Activated CD4-positive, CD25-positive, alpha-beta regulatory T cell treated with anti-CD3 and anti-CD28 coated beads, Interleukin-2, amount 50 U/mL, for 24 hours (primary cell): ENCODE results near the gene ATXN2L.
"Not testable (repeated sequence)": the region's sequence is repeated elsewhere in the genome, so short reads cannot be mapped to it uniquely, and the experiment has no call there.

Experiments used
- ATAC-seq, 2 donors: fragments of 150-1000 bp; cut with Tn5 transposase; one replicate each; pipeline ENCODE4 v1.10.0; 2021; ENCODE audit warnings: mild to moderate bottlenecking in 1 of 2, moderate library complexity in 1 of 2

Gene ATXN2L

DNA sequence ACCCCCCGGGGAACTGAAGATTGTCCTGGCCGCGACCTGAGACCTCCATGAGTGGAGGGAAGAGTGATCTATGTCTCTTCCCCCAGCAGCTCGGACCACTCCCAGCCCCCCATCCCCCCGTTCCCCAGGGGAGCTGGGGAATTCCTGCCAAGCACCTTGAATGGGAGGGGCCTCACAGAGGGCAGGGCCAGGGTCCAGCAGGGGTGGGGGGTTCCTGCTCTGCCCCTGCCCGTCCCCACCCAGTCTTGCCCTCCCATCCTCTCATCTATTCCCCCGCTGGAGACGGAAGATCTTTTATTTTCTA is 13.9 kb downstream of the ATXN2L start:
- no peak for ATAC-seq

GRCh38 chr16:28837672-28838557 is 15.1 kb downstream of the ATXN2L start:
- peak; percentile 43 to 64 for ATAC-seq

DNA sequence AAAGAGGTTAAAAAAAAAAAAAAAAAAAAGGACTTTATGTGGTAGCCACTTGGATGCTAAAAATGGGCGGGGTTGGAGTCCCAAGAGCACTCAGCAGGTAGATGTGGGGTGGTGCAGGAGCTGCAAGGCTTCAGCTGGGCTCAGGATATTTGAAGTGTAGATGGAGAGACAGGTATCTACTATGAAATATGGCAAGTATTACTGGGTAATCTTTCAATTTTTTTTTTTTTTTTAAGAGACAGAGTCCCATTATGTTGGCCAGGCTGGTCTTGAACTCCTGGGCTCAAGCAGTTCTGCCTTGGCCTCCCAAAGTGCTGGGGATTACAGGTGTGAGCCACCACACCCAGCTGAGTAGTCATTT is 15.7 kb downstream of the ATXN2L start:
- no peak for ATAC-seq

DNA sequence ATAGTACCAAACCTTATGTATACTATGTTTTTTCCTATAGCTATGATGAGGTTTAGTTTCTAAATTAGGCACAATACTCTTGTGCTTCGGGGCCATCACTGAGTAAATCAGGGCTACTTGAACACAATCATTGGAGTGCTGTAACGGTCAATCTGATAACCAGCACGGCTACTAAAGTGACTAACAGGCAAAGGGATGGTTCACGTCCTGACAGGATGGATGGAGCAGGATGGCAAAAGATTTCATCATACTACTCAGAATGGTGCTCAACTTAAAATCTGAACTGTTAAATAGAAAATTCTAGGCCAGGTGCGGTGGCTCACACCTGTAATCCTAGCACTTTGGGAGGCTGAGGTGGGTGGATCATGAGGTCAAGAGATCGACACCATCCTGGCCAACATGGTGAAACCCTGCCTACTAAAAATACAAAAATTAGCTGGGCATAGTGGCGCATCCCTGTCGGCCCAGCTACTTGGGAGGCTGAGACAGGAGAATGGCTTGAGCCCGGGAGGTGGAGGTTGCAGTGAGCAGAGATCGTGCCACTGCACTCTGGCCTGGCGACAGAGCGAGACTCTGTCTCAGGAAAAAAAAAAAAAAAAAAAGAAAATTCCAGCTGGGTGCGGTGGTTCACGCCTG is 16.3 kb downstream of the ATXN2L start:
- ATAC-seq: no peak

DNA sequence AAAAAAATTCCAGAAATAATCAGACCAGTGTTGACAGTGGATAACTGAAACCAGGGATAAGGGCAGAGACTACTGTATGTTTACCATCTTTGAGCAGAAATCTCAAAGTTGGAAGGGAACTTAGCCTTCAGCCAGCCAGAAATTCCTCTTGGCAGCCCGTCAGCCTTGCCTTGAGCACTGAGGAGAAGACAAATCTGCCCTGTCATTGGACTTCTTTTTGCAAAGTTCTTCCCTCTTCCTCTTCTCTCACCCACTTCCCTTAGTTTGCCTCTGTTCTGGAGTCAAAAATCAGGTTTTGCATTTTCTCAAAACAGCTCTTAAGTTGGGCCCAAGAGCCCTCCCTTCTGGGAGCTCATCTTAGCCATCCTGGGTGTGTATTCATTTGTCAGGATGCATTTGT is 17.1 kb downstream of the ATXN2L start:
- no peak for ATAC-seq

GRCh38 chr16:28842696-28843095 is 19.9 kb downstream of the ATXN2L start:
- ATAC-seq: no peak

GRCh38 chr16:28843766-28844165 is 21.0 kb downstream of the ATXN2L start:
- no peak for ATAC-seq

DNA sequence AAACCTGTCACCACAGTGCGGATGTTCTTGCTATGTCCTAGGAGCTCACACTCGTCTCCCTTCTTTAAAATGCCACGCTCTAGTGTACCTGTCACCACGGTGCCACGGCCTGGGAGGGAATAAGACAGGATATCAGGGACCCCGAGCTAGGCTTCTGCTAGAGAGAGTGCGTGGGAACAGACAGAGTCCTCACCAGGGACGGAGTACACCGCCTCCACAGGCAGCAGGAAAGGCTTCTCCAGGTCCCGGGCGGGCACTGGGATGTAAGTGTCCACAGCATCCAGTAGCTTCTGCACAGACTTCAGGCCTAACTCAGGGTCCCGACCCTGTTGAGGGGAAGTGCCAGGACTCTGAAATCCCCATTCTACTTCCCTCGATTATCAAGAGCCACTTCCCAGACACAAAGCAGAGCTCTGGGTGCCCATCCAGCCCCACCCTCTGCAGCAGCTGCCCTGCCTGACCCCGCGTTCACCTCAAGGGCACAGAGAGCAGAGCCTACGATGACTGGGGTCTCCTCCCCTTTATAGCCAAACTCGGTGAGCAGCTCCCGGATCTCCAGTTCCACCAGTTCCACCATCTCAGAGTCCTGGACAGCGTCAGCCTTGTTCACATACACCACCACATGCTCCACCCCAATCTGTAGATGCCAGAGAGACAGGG is 21.6 kb downstream of the ATXN2L start:
- no peak for ATAC-seq

DNA sequence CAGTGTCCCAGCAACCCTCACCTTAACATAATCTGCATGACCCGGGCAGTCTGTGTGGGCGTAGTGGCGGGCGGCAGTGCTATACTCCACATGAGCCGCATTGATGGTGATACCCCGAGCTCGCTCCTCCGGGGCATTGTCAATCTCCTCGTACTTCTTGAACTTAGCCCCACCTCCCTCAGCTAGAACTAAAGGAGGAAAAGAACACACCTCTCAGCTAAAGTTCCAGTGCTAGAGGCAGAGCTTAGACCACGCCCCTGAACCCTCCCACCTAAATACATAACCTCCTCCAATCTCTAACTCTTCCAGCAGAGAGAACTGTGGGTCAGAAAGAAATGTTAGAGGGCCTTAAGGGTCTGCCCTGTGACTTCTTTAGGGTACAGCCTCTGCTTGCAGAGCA is 22.5 kb downstream of the ATXN2L start:
- ATAC-seq: no peak

- no peak for ATAC-seq
Measured at GRCh38 chr16:28845761-28846079, 22.9 kb downstream of the ATXN2L start.

DNA sequence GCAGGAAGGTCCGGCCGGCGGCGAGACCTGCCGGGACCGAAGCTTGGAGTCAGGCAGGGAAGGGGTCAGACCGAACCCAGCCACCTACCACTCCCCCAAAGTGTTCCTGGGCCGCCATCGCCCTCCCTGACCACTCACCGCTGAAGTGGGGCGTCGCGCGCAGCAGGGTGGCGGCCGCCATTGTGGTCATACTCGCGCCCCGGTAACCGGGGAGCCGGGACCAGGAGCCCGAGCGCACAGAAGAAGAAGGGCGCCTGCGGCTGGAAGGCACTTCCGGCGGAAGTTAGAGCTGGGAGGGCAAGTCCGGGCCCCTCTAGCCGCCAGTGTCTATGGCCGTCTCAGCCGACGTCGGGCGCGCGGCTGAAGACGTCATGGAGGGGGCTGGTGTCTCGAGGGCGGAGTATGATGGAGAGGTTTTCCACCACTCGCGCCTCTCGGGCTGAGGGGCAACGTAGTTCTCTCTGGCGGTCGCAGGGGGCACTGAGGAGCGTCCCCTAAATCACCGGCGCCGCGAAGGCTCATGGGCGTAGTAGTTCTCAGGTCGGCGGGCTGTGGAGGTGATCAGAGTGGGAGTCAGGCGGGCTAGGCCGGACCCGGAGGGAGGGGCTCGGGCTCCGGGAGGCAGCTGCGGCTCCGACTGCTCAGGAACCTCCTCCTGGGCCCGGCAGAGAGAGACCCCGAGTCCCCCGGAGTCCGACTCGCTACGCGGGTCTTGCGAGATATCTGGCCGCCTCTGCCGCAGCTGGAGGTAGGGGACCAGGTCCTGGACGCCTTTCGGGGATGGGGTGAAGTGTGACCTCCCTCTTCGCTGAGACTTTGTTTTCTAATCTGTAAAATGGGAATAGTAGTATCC is 23.5 kb downstream of the ATXN2L start, which contains the start of gene TUFM:
TUFM (minus strand) TSS at position 269 of the 853 bp plus-strand sequence; CDS start at position 190, 79 bp downstream.
- ATAC-seq: peak; percentile 96 to 98

DNA sequence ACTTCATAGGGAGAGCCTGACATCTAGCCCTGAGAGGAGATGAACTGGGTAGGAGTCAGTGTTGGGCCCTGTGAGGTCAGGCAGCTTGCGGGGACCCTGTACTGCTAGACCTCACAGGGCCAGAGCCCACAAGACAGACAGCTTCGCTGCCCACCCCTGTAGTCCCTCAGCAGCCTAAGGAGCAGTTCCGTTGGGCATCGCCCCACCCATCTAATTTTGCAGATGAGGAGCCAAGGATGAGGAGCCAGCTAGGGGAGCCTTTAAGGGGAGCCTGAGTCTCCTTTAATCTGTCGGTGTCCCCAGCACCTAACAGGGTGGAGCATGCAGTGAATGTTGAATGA is 24.1 kb downstream of the ATXN2L start:
- no peak for ATAC-seq

GRCh38 chr16:28858421-28858820 is 35.6 kb downstream of the ATXN2L start:
- ATAC-seq: no peak

GRCh38 chr16:28859326-28859725 is 36.5 kb downstream of the ATXN2L start:
- ATAC-seq: no peak

DNA sequence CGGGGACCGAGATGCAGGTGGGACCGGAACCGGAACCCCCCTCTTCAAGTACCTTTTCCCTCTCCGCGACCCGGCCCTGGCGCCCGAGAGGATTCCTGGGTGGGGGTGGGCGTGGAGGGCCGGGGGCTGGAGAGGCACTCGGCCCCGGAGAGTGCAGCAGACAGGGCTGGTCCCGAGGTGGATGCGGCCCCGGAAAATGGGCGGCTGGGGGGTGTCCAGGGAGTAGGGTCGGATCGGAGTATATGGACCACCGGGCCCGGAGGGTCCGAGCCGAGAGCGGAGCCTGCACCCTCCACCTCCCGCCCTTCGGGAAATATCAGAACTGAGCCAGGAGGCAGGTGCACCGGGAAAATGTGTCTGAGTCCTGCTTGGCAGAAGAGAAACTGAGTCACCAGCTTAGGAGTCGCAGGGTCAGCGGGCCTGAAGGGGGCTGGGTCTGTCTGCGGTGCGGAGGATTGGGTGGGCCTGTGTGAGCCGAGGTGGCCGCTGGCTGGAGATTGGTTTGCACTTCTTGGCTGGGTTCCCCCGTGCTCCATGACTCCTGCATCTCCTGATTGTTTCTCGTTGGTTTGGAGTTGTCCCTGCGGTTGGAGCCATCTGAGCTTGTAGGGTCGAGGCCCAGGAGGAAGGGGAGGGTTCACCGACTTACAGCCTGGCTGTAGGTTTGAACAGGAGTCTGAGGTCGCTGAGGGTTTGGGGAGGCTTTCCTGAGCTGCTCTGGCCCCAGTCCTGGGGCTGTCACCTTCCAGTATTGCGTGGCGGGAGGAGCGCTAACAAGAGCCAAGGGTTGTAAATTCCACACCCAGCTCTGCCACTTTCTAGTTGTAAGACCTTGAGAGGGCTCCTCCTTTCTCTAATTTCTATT is 41.4 kb downstream of the ATXN2L start:
- ATAC-seq: no peak

DNA sequence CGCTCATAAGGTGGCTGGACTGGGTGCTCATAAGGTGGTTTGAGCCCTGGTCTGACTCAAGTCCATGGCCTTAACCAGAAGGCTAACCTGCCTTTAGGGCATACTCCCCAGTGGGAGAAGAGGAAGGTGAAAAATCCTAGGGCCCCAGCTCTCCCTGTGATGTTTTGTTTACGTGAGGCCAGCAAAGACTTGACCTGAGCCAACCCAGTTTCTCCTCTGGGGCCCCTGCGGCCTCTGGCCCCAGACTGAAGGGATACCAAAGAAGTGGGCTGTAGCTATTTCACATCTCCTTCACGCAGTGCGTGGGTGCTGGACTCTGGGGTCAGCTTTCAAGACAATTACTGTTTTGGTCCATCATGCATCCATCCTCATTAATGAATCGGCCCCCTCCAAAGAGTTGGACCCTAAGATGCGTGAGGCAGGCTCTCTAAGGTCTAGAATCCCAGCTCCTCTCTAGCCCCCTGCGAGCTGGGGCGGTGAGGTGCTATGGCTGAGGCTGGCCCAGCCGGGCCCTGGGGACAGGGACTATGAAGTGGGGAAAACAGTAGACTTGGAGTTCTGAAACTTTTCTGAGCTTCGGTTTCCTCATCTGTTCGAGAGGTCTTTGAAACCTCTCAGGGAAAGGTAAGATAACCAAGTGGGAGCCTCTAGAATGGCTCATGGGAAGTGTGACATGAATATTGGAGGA is 42.3 kb downstream of the ATXN2L start:
- ATAC-seq: no peak

GRCh38 chr16:28865722-28866453 is 43.1 kb downstream of the ATXN2L start:
- no peak for ATAC-seq

DNA sequence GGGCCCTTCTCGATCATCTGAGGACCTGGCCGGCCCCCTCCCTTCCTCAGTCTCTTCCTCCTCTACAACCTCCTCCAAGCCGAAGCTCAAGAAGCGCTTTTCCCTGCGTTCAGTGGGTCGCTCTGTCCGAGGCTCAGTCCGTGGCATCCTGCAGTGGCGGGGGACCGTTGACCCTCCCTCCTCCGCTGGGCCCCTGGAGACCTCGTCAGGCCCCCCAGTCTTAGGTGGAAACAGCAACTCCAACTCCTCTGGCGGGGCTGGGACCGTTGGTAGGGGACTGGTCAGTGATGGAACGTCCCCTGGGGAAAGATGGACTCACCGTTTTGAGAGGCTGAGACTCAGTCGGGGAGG is 43.6 kb downstream of the ATXN2L start:
- ATAC-seq: no peak

GRCh38 chr16:28867241-28867640 is 44.4 kb downstream of the ATXN2L start:
- no peak for ATAC-seq

GRCh38 chr16:28867646-28868045 is 44.8 kb downstream of the ATXN2L start:
- not testable (repeated sequence) for ATAC-seq

DNA sequence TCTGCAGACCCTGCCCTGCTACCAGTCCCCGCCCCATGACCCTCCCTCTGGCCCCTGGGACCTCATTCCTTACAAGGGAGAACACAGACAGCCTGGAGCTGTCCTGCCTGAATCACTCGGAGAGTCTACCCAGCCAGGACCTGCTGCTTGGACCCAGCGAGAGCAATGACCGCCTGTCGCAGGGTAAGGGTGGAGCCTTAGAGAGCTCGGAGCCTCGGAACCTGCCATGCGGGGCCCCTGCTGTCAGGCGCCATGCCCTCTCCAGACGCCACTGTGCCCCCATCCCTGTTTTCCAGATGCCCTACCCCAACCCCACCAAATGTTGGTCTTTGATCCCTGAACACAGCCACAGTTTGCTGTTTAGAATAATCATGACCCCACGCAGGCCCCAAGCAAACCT is 46.4 kb downstream of the ATXN2L start:
- ATAC-seq: no peak
